ENCODE results near the gene RMI1. TPM values are rescaled to one million over a fixed set of nuclear protein-coding genes. Genes with fewer than 3 reads are reported as not detected.

RMI1 gene
- total RNA-seq (10 to 100 TPM in 2 of 5 donors, 1 to 10 TPM in 1, not detected in 2; 5.2 to 20.5 (median 15.1) TPM), polyA plus RNA-seq (1 to 10 TPM; 3.2 to 5.0 (median 3.3) TPM)
- long read RNA-seq, donor 1: 0 reads
- long read RNA-seq, donor 2, partial matches to known transcripts: 0 of 2 reads
- long read RNA-seq, donor 2, other reads (novel, unspliced or antisense): 0 of 2 reads
- long read RNA-seq, donor 3, partial matches to known transcripts: 0 of 1 reads
- long read RNA-seq, donor 3, other reads (novel, unspliced or antisense): 0 of 1 reads
- long read RNA-seq, donor 4, partial matches to known transcripts: 0 of 1 reads
- long read RNA-seq, donor 4, other reads (novel, unspliced or antisense): 0 of 1 reads
- long read RNA-seq, donor 5, partial matches to known transcripts: 0 of 1 reads
- long read RNA-seq, donor 5, other reads (novel, unspliced or antisense): 0 of 1 reads
- long read RNA-seq, donor 6, transcript RMI1-202 (3 exons, 1,553 nt): major isoform, 6 of 7 reads
- long read RNA-seq, donor 6, partial matches to known transcripts: 0 of 7 reads
- long read RNA-seq, donor 6, other reads (novel, unspliced or antisense): 0 of 7 reads
- long read RNA-seq, donor 7, partial matches to known transcripts: 0 of 4 reads
- long read RNA-seq, donor 7, other reads (novel, unspliced or antisense): 0 of 4 reads
- long read RNA-seq, donor 8: 0 reads
- long read RNA-seq, donor 9, partial matches to known transcripts: 0 of 3 reads
- long read RNA-seq, donor 9, other reads (novel, unspliced or antisense): 0 of 3 reads
- long read RNA-seq, donor 10, partial matches to known transcripts: 0 of 1 reads
- long read RNA-seq, donor 10, other reads (novel, unspliced or antisense): 0 of 1 reads

- DNase-seq: peak; percentile 99
- H3K4me3 ChIP-seq: peak within 1 kb of the TSS; percentile 79 to 98 (median 92)
- peak in 3 of 4 donors; percentile 74 to 99 (median 97) for TF ChIP-seq POLR2A (IDR thresholded peaks at IDR 0.05)
- peak in 2 of 7 experiments; percentile 28 to 44 for TF ChIP-seq CTCF (IDR thresholded peaks at IDR 0.05)
- no peak for TF ChIP-seq EP300 (IDR thresholded peaks at IDR 0.05)
- TF ChIP-seq POLR2AphosphoS5 (IDR thresholded peaks at IDR 0.05): peak; percentile 96 to 99 (median 98)
- 0 to 1% (median 1%) methylated on average over 38 to 69 of the region's 69 CpGs for WGBS, 5 donors
- intact Hi-C loops (cut with DNase I; ENCODE audit: low total_unique reads): no loop called here
- peaks cover 15 to 60% (median 38%) of the 10 kb centered on the region in 4 donors for H3K4me1 ChIP-seq
- no peaks in the 10 kb centered on the region for H3K27me3 ChIP-seq
- peak within 1 kb of the TSS; percentile 94 to 100 (median 99) for H3K27ac ChIP-seq
- peaks cover 18 to 24% (median 22%) of the 10 kb centered on the region in 4 donors for H3K36me3 ChIP-seq
- no peaks in the 10 kb centered on the region for H3K9me3 ChIP-seq
Observed at GRCh38 chr9:83980395-83981125, at the start of gene RMI1. TSS of gene RMI1 (plus strand) at chr9:83980805. CDS start at chr9:84000987, 20,182 bp downstream.

GRCh38 chr9:83930881-83931280 lies 49.7 kb upstream of the RMI1 start:
- H3K4me3 ChIP-seq: no peak overlapping the region
- no peaks in the 10 kb centered on the region for H3K27me3 ChIP-seq
- WGBS, 5 donors: 86 to 89% (median 86%) methylated on average over 5 of the region's 5 CpGs
- no peaks in the 10 kb centered on the region for H3K36me3 ChIP-seq
- DNase-seq: no peak
- H3K9me3 ChIP-seq: no peaks in the 10 kb centered on the region
- intact Hi-C loops (cut with DNase I; ENCODE audit: low total_unique reads): no loop called here
- H3K27ac ChIP-seq: no peak overlapping the region
- H3K4me1 ChIP-seq: peaks cover 8 to 18% (median 15%) of the 10 kb centered on the region in 4 donors
- TF ChIP-seq EP300 (IDR thresholded peaks at IDR 0.05) (no peak), CTCF (IDR thresholded peaks at IDR 0.05) (no peak), POLR2AphosphoS5 (IDR thresholded peaks at IDR 0.05) (no peak), POLR2A (IDR thresholded peaks at IDR 0.05) (no peak)

GRCh38 chr9:83932011-83932410 lies 48.6 kb upstream of the RMI1 start:
- Histone ChIP-seq H3K9me3 (no peaks in the 10 kb centered on the region), H3K36me3 (no peaks in the 10 kb centered on the region), H3K27me3 (no peaks in the 10 kb centered on the region), H3K27ac (no peak overlapping the region), H3K4me3 (no peak overlapping the region), H3K4me1 (peaks cover 8 to 18% (median 15%) of the 10 kb centered on the region in 4 donors)
- TF ChIP-seq POLR2AphosphoS5 (IDR thresholded peaks at IDR 0.05): no peak
- no peak for TF ChIP-seq POLR2A (IDR thresholded peaks at IDR 0.05)
- no peak for TF ChIP-seq CTCF (IDR thresholded peaks at IDR 0.05)
- no peak for TF ChIP-seq EP300 (IDR thresholded peaks at IDR 0.05)
- intact Hi-C loops (cut with DNase I; ENCODE audit: low total_unique reads): no loop called here
- no peak for DNase-seq
- WGBS, 5 donors: 75 to 97% (median 91%) methylated on average over 2 of the region's 2 CpGs

- Histone ChIP-seq H3K4me1 (peaks cover 8 to 18% (median 15%) of the 10 kb centered on the region in 4 donors), H3K9me3 (no peaks in the 10 kb centered on the region), H3K27me3 (no peaks in the 10 kb centered on the region), H3K4me3 (no peak overlapping the region), H3K36me3 (no peaks in the 10 kb centered on the region), H3K27ac (no peak overlapping the region)
- WGBS, 5 donors: 84 to 94% (median 91%) methylated on average over 5 of the region's 5 CpGs
- no peak for TF ChIP-seq POLR2AphosphoS5 (IDR thresholded peaks at IDR 0.05)
- no peak for TF ChIP-seq EP300 (IDR thresholded peaks at IDR 0.05)
- no peak for TF ChIP-seq POLR2A (IDR thresholded peaks at IDR 0.05)
- TF ChIP-seq CTCF (IDR thresholded peaks at IDR 0.05): no peak
- intact Hi-C loops (cut with DNase I; ENCODE audit: low total_unique reads): no loop called here
- DNase-seq: no peak
Observed at GRCh38 chr9:83932851-83933250, 47.8 kb upstream of the RMI1 start.

All from stomach (tissue), 19 donors.